ENCODE data around the gene BPIFB6. TPM values are rescaled to one million over a fixed set of nuclear protein-coding genes. Genes with fewer than 3 reads are reported as not detected.

BPIFB6 gene
- total RNA-seq, 1 donor from 2014 or later = not detected

GRCh38 chr20:32985596-32985995, 45.9 kb upstream of the BPIFB6 start:
- no peaks in the 10 kb centered on the region for H3K36me3 ChIP-seq (ENCODE audit: control insufficient read depth, insufficient read depth, low read length)
- TF ChIP-seq CTCF (IDR thresholded peaks at IDR 0.05; ENCODE audit: insufficient read depth, low read length, poor library complexity, severe bottlenecking) = no peak
- no peaks in the 10 kb centered on the region for H3K27me3 ChIP-seq (ENCODE audit: control insufficient read depth, insufficient read depth, low read length)
- no peak overlapping the region for H3K4me3 ChIP-seq (ENCODE audit: low read depth, low read length)
- no peak for DNase-seq (ENCODE audit: low read depth)

- no peaks in the 10 kb centered on the region for H3K27me3 ChIP-seq (ENCODE audit: control insufficient read depth, insufficient read depth, low read length)
- no peaks in the 10 kb centered on the region for H3K36me3 ChIP-seq (ENCODE audit: control insufficient read depth, insufficient read depth, low read length)
- H3K4me3 ChIP-seq (ENCODE audit: low read depth, low read length) = no peak overlapping the region
- TF ChIP-seq CTCF (IDR thresholded peaks at IDR 0.05; ENCODE audit: insufficient read depth, low read length, poor library complexity, severe bottlenecking) = no peak
- DNase-seq (ENCODE audit: low read depth) = no peak
Observed at GRCh38 chr20:32986331-32986966, 45.0 kb upstream of the BPIFB6 start.

- no peak for DNase-seq (ENCODE audit: low read depth)
- no peaks in the 10 kb centered on the region for H3K36me3 ChIP-seq (ENCODE audit: control insufficient read depth, insufficient read depth, low read length)
Observed at GRCh38 chr20:32987044-32987825, 44.2 kb upstream of the BPIFB6 start.

GRCh38 chr20:32988008-32988407, 43.4 kb upstream of the BPIFB6 start:
- DNase-seq (ENCODE audit: low read depth) = no peak
- no peaks in the 10 kb centered on the region for H3K36me3 ChIP-seq (ENCODE audit: control insufficient read depth, insufficient read depth, low read length)
- TF ChIP-seq CTCF (IDR thresholded peaks at IDR 0.05; ENCODE audit: insufficient read depth, low read length, poor library complexity, severe bottlenecking) = no peak
- H3K27me3 ChIP-seq (ENCODE audit: control insufficient read depth, insufficient read depth, low read length) = no peaks in the 10 kb centered on the region
- no peak overlapping the region for H3K4me3 ChIP-seq (ENCODE audit: low read depth, low read length)

More at GRCh38 chr20:32987044-32987825, 44.2 kb upstream of the BPIFB6 start:
- Histone ChIP-seq H3K4me3 (ENCODE audit: low read depth, low read length) (no peak overlapping the region), H3K27me3 (ENCODE audit: control insufficient read depth, insufficient read depth, low read length) (no peaks in the 10 kb centered on the region)
- TF ChIP-seq CTCF (IDR thresholded peaks at IDR 0.05; ENCODE audit: insufficient read depth, low read length, poor library complexity, severe bottlenecking) = no peak

- no peak for DNase-seq (ENCODE audit: low read depth)
- H3K4me3 ChIP-seq (ENCODE audit: low read depth, low read length) = no peak overlapping the region
- H3K27me3 ChIP-seq (ENCODE audit: control insufficient read depth, insufficient read depth, low read length) = no peaks in the 10 kb centered on the region
- no peak for TF ChIP-seq CTCF (IDR thresholded peaks at IDR 0.05; ENCODE audit: insufficient read depth, low read length, poor library complexity, severe bottlenecking)
- no peaks in the 10 kb centered on the region for H3K36me3 ChIP-seq (ENCODE audit: control insufficient read depth, insufficient read depth, low read length)
Observed at GRCh38 chr20:32989507-32990283, 41.8 kb upstream of the BPIFB6 start.

Data from kidney epithelial cell (primary cell).